HEK293T (cell line): ENCODE results near the gene TCFL5.

Experiments used
- CTCF ChIA-PET: fragments of 350-600 bp; formaldehyde crosslinking; extraction: SDS; loops from one replicate; lab custom pipeline; 2021; ENCODE audit warnings: antibody characterized with exemption, inconsistent platforms; lab: Yijun Ruan, JAX
- POLR2A ChIA-PET: fragments of 350-600 bp; formaldehyde crosslinking; extraction: SDS; loops from one replicate; lab custom pipeline; 2020; ENCODE audit warnings: antibody characterized with exemption, inconsistent platforms; lab: Yijun Ruan, JAX
- DNase-seq: peaks from one replicate; pipeline ENCODE4 v3.0.0; 2012; ENCODE audit warnings: mixed read lengths; ENCODE audit errors: extremely low spot score
- ARNT ChIP-seq: fragments of 450-650 bp; IDR thresholded peaks from 2 replicates; pipeline ENCODE4 v1.6.1; 2017; ENCODE audit warnings: mild to moderate bottlenecking
- BHLHE40 ChIP-seq: fragments of 450-650 bp; IDR thresholded peaks from 2 replicates; pipeline ENCODE4 v1.6.1; 2016; ENCODE audit warnings: mild to moderate bottlenecking, moderate library complexity, borderline replicate concordance
- CTBP1 ChIP-seq: fragments of 450-650 bp; IDR thresholded peaks from 2 replicates; pipeline ENCODE4 v1.6.1; 2016; ENCODE audit warnings: borderline replicate concordance
- ELF4 ChIP-seq: fragments of 450-650 bp; IDR thresholded peaks from 2 replicates; pipeline ENCODE4 v1.6.1; 2017; ENCODE audit warnings: antibody characterized with exemption
- FOXA1 ChIP-seq: fragments of 450-650 bp; IDR thresholded peaks from 2 replicates; pipeline ENCODE4 v1.6.1; 2016; ENCODE audit warnings: mild to moderate bottlenecking
- FOXK2 ChIP-seq: fragments of 450-650 bp; IDR thresholded peaks from 2 replicates; pipeline ENCODE4 v1.6.1; 2016; ENCODE audit warnings: mild to moderate bottlenecking
- FOXM1 ChIP-seq: fragments of 450-650 bp; IDR thresholded peaks from 2 replicates; pipeline ENCODE4 v1.6.1; 2017; ENCODE audit warnings: mild to moderate bottlenecking, borderline replicate concordance
- HDGF ChIP-seq: fragments of 450-650 bp; IDR thresholded peaks from 2 replicates; pipeline ENCODE4 v1.6.1; 2017; ENCODE audit warnings: antibody characterized with exemption, borderline replicate concordance
- L3MBTL2 ChIP-seq: fragments of 450-650 bp; conservative IDR thresholded peaks from 2 replicates; pipeline ENCODE4 v1.6.1; 2016; ENCODE audit warnings: mild to moderate bottlenecking
- LEF1 ChIP-seq: fragments of 450-650 bp; IDR thresholded peaks from 2 replicates; pipeline ENCODE4 v1.6.1; 2017; ENCODE audit warnings: mild to moderate bottlenecking, borderline replicate concordance
- NFRKB ChIP-seq: fragments of 450-650 bp; IDR thresholded peaks from 2 replicates; pipeline ENCODE4 v1.6.1; 2016; ENCODE audit warnings: mild to moderate bottlenecking, moderate library complexity
- PKNOX1 ChIP-seq: fragments of 450-650 bp; IDR thresholded peaks from 2 replicates; pipeline ENCODE4 v1.6.1; 2016
- SP1 ChIP-seq: fragments of 450-650 bp; IDR thresholded peaks from 2 replicates; pipeline ENCODE4 v1.6.1; 2017
- SUZ12 ChIP-seq: fragments of 450-650 bp; IDR thresholded peaks from 2 replicates; pipeline ENCODE4 v1.6.1; 2016; ENCODE audit warnings: mild to moderate bottlenecking
- TARDBP ChIP-seq: fragments of 450-650 bp; IDR thresholded peaks from 2 replicates; pipeline ENCODE4 v1.6.1; 2016
- ZNF384 ChIP-seq: fragments of 450-650 bp; IDR thresholded peaks from 2 replicates; pipeline ENCODE4 v1.6.1; 2016

TCFL5 gene

GRCh38 chr20:62906647-62907375 lies 45.2 kb upstream of the TCFL5 start:
- no peak for DNase-seq
- TF ChIP-seq TARDBP: no peak
- no peak for TF ChIP-seq FOXM1
- no peak for TF ChIP-seq SUZ12
- no peak for TF ChIP-seq ELF4
- TF ChIP-seq BHLHE40: no peak
- TF ChIP-seq ARNT: no peak
- TF ChIP-seq FOXK2: no peak
- no peak for TF ChIP-seq ZNF384
- no peak for TF ChIP-seq NFRKB
- no peak for TF ChIP-seq LEF1
- TF ChIP-seq HDGF: no peak
- no peak for TF ChIP-seq PKNOX1
- TF ChIP-seq FOXA1: no peak
- ChIA-PET POLR2A (no interaction called here), CTCF (interaction anchor here (1.2 to 1.5 kb wide), 4 partner anchors 11 to 32 kb away, joined by 3 to 20 read pairs (median 6); partner anchors contain the start of gene DIDO1)

GRCh38 chr20:62906209-62906608 lies 44.6 kb upstream of the TCFL5 start:
- CTCF ChIA-PET: no interaction called here
- TF ChIP-seq LEF1: no peak
- TF ChIP-seq FOXA1: no peak
- TF ChIP-seq SUZ12: no peak
- no peak for TF ChIP-seq NFRKB
- TF ChIP-seq CTBP1: no peak
- TF ChIP-seq BHLHE40: no peak
- no peak for TF ChIP-seq L3MBTL2
- no peak for TF ChIP-seq PKNOX1
- no peak for TF ChIP-seq FOXM1
- TF ChIP-seq SP1: no peak
- TF ChIP-seq ARNT: no peak
- no peak for TF ChIP-seq HDGF
- TF ChIP-seq TARDBP: no peak
- no peak for TF ChIP-seq ZNF384
- no peak for TF ChIP-seq FOXK2
- TF ChIP-seq ELF4: no peak

GRCh38 chr20:62905536-62906117 lies 44.0 kb upstream of the TCFL5 start:
- TF ChIP-seq ZNF384 (no peak), FOXM1 (no peak), LEF1 (no peak), BHLHE40 (no peak), SP1 (no peak), ARNT (no peak), SUZ12 (no peak), HDGF (no peak), CTBP1 (no peak), TARDBP (no peak), L3MBTL2 (no peak), NFRKB (no peak), FOXA1 (no peak), PKNOX1 (no peak), FOXK2 (no peak), ELF4 (no peak)
- ChIA-PET POLR2A (no interaction called here), CTCF (no interaction called here)
- DNase-seq: no peak

More at GRCh38 chr20:62906209-62906608, 44.6 kb upstream of the TCFL5 start:
- POLR2A ChIA-PET: no interaction called here
- DNase-seq: no peak

- POLR2A ChIA-PET: interaction anchor here (0.9 kb wide), 1 partner anchor 12 kb away, joined by 3 read pairs; no protein-coding TSS in a partner anchor
- TF ChIP-seq ELF4 (no peak), FOXM1 (no peak), SUZ12 (no peak), CTBP1 (no peak), SP1 (no peak), TARDBP (no peak), NFRKB (no peak), PKNOX1 (no peak), LEF1 (no peak), BHLHE40 (no peak), ZNF384 (no peak), FOXK2 (no peak), L3MBTL2 (no peak), FOXA1 (no peak)
- CTCF ChIA-PET: interaction anchor here (1.8 kb wide), 1 partner anchor 18 kb away, joined by 5 read pairs; no protein-coding TSS in a partner anchor
- no peak for DNase-seq
Observed at GRCh38 chr20:62902926-62903615, 41.4 kb upstream of the TCFL5 start.
